SK-N-SH treated with all-trans-retinoic acid at 6 μM for 48 hours (cell line): Measurements from ENCODE around the gene CD8B2.
"Not testable (repeated sequence)": the region's sequence is repeated elsewhere in the genome, so short reads cannot be mapped to it uniquely, and the experiment has no call there.

Experiments used
- ATAC-seq: fragments of 200-7000 bp; cut with Tn5 transposase; 3 replicates; pipeline ENCODE4 v1.9.1; 2020; ENCODE audit warnings: mild to moderate bottlenecking, moderate library complexity
- ARNTL ChIP-seq: fragments of 450-650 bp; formaldehyde crosslinking; IDR thresholded peaks from 2 replicates; pipeline ENCODE4 v1.5.0; 2020; ENCODE audit warnings: low read depth, mild to moderate bottlenecking, moderate library complexity, borderline replicate concordance
- BACH2 ChIP-seq: fragments of 250-450 bp; sonication (Bioruptor Pico); IDR thresholded peaks from 2 replicates; pipeline ENCODE4 v1.9.0; 2021; ENCODE audit warnings: mild to moderate bottlenecking, borderline replicate concordance
- CSDC2 ChIP-seq: fragments of 250-450 bp; sonication (Bioruptor Pico); IDR thresholded peaks from 2 replicates; pipeline ENCODE4 v1.5.0; 2020; ENCODE audit warnings: mild to moderate bottlenecking, moderate library complexity
- ESRRG ChIP-seq: fragments of 250-450 bp; sonication (Bioruptor Pico); IDR thresholded peaks from 2 replicates; pipeline ENCODE4 v1.6.1; 2021; ENCODE audit warnings: mild to moderate bottlenecking
- GLIS3 ChIP-seq: fragments of 250-450 bp; sonication (Bioruptor Pico); IDR thresholded peaks from 2 replicates; pipeline ENCODE4 v1.5.0; 2020; ENCODE audit warnings: mild to moderate bottlenecking, moderate library complexity
- ISL1 ChIP-seq: fragments of 250-450 bp; sonication (Bioruptor Pico); IDR thresholded peaks from 2 replicates; pipeline ENCODE4 v2.1.2; 2022; ENCODE audit warnings: mild to moderate bottlenecking, moderate library complexity
- OSR1 ChIP-seq: fragments of 250-450 bp; sonication (Bioruptor Pico); IDR thresholded peaks from 2 replicates; pipeline ENCODE4 v1.8.0; 2022; ENCODE audit warnings: moderate library complexity, mild to moderate bottlenecking, inconsistent platforms
- PPARA ChIP-seq: fragments of 250-450 bp; sonication (Bioruptor Pico); IDR thresholded peaks from 2 replicates; pipeline ENCODE4 v1.5.0; 2020; ENCODE audit warnings: mild to moderate bottlenecking, borderline replicate concordance
- RARB ChIP-seq: fragments of 250-450 bp; sonication (Bioruptor Pico); IDR thresholded peaks from 2 replicates; pipeline ENCODE4 v1.8.0; 2021; ENCODE audit warnings: mild to moderate bottlenecking, moderate library complexity
- SNAI2 ChIP-seq: fragments of 250-450 bp; sonication (Bioruptor Pico); IDR thresholded peaks from 2 replicates; pipeline ENCODE4 v1.5.0; 2020; ENCODE audit warnings: mild to moderate bottlenecking, moderate library complexity
- TCF4 ChIP-seq: fragments of 250-450 bp; sonication (Bioruptor Pico); IDR thresholded peaks from 2 replicates; pipeline ENCODE4 v1.8.0; 2021; ENCODE audit warnings: mild to moderate bottlenecking, moderate library complexity, borderline replicate concordance
- TOX ChIP-seq: fragments of 250-450 bp; sonication (Bioruptor Pico); IDR thresholded peaks from 2 replicates; pipeline ENCODE4 v1.8.0; 2021; ENCODE audit warnings: mild to moderate bottlenecking, moderate library complexity, borderline replicate concordance
- ZC3H10 ChIP-seq: fragments of 250-450 bp; sonication (Bioruptor Pico); IDR thresholded peaks from 2 replicates; pipeline ENCODE4 v1.5.1; 2021; ENCODE audit warnings: mild to moderate bottlenecking, moderate library complexity
- ZFP3 ChIP-seq: fragments of 250-450 bp; sonication (Bioruptor Pico); IDR thresholded peaks from 2 replicates; pipeline ENCODE4 v1.5.0; 2020; ENCODE audit warnings: mild to moderate bottlenecking, moderate library complexity
- ZFP30 ChIP-seq: fragments of 450-650 bp; formaldehyde crosslinking; IDR thresholded peaks from 2 replicates; pipeline ENCODE4 v1.5.0; 2022; ENCODE audit warnings: mild to moderate bottlenecking, moderate library complexity
- ZNF565 ChIP-seq: fragments of 450-650 bp; formaldehyde crosslinking; conservative IDR thresholded peaks from 2 replicates; pipeline ENCODE4 v1.5.0; 2020; ENCODE audit warnings: low read depth, mild to moderate bottlenecking, moderate library complexity
- ZNF70 ChIP-seq: fragments of 450-650 bp; formaldehyde crosslinking; IDR thresholded peaks from 2 replicates; pipeline ENCODE4 v1.5.0; 2020; ENCODE audit warnings: mild to moderate bottlenecking, moderate library complexity
- ZNF8 ChIP-seq: fragments of 450-650 bp; formaldehyde crosslinking; IDR thresholded peaks from 2 replicates; pipeline ENCODE4 v1.5.0; 2020; ENCODE audit warnings: mild to moderate bottlenecking, moderate library complexity
- TF ChIP-seq, protein P1 (sequence below): fragments of 250-450 bp; sonication (Bioruptor Pico); IDR thresholded peaks from 2 replicates; pipeline ENCODE4 v1.5.1; 2021; ENCODE audit warnings: mild to moderate bottlenecking, moderate library complexity
- TF ChIP-seq, protein P2 (sequence below): fragments of 250-450 bp; sonication (Bioruptor Pico); IDR thresholded peaks from 2 replicates; pipeline ENCODE4 v1.8.0; 2021; ENCODE audit warnings: low read depth, mild to moderate bottlenecking, moderate library complexity, borderline replicate concordance
- TF ChIP-seq, protein P3 (sequence below): fragments of 250-450 bp; sonication (Bioruptor Pico); IDR thresholded peaks from 2 replicates; pipeline ENCODE4 v1.5.0; 2020; ENCODE audit warnings: mild to moderate bottlenecking, moderate library complexity
- TF ChIP-seq, protein P4 (sequence below): fragments of 250-450 bp; sonication (Bioruptor Pico); IDR thresholded peaks from 2 replicates; pipeline ENCODE4 v1.8.0; 2020; ENCODE audit warnings: mild to moderate bottlenecking, moderate library complexity, borderline replicate concordance
- TF ChIP-seq, protein P5 (sequence below): fragments of 250-450 bp; sonication (Bioruptor Pico); IDR thresholded peaks from 2 replicates; pipeline ENCODE4 v1.5.1; 2020; ENCODE audit warnings: low read depth, mild to moderate bottlenecking, moderate library complexity

The CD8B2 gene

DNA sequence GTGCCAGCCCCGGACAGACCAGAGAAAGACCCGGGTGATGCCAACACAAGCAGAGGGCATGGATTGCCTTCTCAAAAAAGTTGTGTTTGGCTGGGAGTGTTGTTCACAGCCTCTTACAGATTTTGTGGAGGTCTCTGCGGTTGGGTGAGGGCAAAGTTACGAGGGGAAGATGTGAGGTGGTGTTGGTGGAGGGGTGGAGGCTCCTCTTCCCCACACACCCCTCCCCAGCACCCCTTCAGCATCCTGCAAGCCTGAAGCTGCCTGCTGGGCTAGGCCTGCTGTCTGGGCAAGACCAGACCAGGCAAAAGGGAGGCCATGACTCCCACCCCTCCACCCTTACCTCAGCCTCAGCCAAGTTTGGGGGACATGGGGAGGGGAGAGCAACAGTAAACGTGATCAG lies 26.2 kb downstream of the CD8B2 start:
- ATAC-seq: not testable (repeated sequence)

DNA sequence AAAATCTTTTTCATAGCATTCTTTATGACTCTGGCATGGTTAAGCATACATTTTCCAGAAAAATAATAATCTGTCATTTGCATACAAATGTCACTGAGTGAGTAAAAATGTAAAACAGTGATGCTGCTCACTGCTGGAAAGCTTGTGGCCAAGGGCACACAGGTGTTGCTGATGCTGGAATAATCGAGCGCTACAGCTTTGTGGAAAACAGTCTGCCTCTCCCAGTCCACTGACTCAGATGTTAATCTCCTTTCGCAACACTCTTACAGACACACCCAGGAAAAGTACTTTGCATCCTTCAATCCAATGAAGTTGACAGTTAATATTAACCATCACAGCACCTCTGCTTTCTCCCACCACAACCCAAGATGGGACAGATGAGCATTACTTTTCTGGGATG lies 27.7 kb downstream of the CD8B2 start:
- ATAC-seq: not testable (repeated sequence)

DNA sequence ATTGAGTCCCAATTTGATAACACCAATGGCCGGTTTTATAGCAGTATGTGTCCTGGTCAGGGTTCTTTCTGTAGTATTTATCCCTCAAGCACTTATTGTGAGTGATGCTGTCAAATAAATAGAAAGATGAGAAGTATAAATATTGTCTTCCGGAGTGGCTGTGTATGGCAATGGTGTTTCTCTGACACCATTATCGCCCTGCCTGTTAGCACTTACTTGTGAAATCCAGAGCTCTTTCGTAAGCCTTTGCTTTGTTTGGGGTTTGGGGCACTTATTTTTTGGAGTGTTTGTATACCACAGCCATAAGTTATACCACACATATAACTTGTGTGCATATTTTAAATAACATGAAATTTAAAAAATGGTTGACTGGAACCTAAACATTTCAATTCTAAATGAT lies 29.3 kb downstream of the CD8B2 start:
- no peak for ATAC-seq
- TF ChIP-seq, protein P1, sequence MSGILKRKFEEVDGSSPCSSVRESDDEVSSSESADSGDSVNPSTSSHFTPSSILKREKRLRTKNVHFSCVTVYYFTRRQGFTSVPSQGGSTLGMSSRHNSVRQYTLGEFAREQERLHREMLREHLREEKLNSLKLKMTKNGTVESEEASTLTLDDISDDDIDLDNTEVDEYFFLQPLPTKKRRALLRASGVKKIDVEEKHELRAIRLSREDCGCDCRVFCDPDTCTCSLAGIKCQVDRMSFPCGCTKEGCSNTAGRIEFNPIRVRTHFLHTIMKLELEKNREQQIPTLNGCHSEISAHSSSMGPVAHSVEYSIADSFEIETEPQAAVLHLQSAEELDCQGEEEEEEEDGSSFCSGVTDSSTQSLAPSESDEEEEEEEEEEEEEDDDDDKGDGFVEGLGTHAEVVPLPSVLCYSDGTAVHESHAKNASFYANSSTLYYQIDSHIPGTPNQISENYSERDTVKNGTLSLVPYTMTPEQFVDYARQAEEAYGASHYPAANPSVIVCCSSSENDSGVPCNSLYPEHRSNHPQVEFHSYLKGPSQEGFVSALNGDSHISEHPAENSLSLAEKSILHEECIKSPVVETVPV (CRISPR knock-in tag): no peak
- TF ChIP-seq PPARA (CRISPR knock-in tag) (no peak), RARB (CRISPR knock-in tag) (no peak), ESRRG (CRISPR knock-in tag) (no peak), ZNF8 (CRISPR knock-in tag) (no peak), OSR1 (CRISPR knock-in tag) (no peak), ZC3H10 (no peak), TCF4 (CRISPR knock-in tag) (no peak), ZFP30 (no peak), GLIS3 (CRISPR knock-in tag) (no peak), ISL1 (CRISPR knock-in tag) (no peak), TOX (CRISPR knock-in tag) (no peak), CSDC2 (CRISPR knock-in tag) (no peak), ZNF70 (no peak), ZNF565 (CRISPR knock-in tag) (no peak), BACH2 (CRISPR knock-in tag) (no peak), SNAI2 (no peak)
- TF ChIP-seq, protein P2, sequence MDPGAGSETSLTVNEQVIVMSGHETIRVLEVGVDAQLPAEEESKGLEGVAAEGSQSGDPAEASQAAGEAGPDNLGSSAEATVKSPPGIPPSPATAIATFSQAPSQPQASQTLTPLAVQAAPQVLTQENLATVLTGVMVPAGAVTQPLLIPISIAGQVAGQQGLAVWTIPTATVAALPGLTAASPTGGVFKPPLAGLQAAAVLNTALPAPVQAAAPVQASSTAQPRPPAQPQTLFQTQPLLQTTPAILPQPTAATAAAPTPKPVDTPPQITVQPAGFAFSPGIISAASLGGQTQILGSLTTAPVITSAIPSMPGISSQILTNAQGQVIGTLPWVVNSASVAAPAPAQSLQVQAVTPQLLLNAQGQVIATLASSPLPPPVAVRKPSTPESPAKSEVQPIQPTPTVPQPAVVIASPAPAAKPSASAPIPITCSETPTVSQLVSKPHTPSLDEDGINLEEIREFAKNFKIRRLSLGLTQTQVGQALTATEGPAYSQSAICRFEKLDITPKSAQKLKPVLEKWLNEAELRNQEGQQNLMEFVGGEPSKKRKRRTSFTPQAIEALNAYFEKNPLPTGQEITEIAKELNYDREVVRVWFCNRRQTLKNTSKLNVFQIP (CRISPR knock-in tag): no peak
- TF ChIP-seq, protein P3, sequence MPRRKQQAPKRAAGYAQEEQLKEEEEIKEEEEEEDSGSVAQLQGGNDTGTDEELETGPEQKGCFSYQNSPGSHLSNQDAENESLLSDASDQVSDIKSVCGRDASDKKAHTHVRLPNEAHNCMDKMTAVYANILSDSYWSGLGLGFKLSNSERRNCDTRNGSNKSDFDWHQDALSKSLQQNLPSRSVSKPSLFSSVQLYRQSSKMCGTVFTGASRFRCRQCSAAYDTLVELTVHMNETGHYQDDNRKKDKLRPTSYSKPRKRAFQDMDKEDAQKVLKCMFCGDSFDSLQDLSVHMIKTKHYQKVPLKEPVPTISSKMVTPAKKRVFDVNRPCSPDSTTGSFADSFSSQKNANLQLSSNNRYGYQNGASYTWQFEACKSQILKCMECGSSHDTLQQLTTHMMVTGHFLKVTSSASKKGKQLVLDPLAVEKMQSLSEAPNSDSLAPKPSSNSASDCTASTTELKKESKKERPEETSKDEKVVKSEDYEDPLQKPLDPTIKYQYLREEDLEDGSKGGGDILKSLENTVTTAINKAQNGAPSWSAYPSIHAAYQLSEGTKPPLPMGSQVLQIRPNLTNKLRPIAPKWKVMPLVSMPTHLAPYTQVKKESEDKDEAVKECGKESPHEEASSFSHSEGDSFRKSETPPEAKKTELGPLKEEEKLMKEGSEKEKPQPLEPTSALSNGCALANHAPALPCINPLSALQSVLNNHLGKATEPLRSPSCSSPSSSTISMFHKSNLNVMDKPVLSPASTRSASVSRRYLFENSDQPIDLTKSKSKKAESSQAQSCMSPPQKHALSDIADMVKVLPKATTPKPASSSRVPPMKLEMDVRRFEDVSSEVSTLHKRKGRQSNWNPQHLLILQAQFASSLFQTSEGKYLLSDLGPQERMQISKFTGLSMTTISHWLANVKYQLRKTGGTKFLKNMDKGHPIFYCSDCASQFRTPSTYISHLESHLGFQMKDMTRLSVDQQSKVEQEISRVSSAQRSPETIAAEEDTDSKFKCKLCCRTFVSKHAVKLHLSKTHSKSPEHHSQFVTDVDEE: no peak
- TF ChIP-seq, protein P4, sequence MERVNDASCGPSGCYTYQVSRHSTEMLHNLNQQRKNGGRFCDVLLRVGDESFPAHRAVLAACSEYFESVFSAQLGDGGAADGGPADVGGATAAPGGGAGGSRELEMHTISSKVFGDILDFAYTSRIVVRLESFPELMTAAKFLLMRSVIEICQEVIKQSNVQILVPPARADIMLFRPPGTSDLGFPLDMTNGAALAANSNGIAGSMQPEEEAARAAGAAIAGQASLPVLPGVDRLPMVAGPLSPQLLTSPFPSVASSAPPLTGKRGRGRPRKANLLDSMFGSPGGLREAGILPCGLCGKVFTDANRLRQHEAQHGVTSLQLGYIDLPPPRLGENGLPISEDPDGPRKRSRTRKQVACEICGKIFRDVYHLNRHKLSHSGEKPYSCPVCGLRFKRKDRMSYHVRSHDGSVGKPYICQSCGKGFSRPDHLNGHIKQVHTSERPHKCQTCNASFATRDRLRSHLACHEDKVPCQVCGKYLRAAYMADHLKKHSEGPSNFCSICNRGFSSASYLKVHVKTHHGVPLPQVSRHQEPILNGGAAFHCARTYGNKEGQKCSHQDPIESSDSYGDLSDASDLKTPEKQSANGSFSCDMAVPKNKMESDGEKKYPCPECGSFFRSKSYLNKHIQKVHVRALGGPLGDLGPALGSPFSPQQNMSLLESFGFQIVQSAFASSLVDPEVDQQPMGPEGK (CRISPR knock-in tag): no peak

DNA sequence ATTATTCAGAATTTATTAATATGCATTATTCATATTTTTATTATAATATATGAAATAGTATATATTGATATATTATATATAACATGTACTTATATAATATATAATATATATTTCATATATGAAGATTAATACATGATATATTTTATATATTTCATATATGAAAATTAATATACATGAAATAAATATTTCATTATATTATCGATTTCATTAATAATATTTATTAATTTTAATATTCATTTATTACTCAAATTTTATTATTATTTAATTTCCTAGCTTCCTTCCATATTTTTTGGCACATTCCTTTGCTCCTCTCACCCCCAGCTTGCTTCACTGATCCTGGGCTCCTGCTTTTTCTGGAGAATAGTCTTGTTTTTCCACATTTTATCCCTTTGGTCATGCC lies 29.7 kb downstream of the CD8B2 start:
- ATAC-seq: no peak
- TF ChIP-seq, protein P2 (CRISPR knock-in tag): no peak
- TF ChIP-seq TCF4 (CRISPR knock-in tag) (no peak), TOX (CRISPR knock-in tag) (no peak), ZNF70 (no peak), ZC3H10 (no peak), PPARA (CRISPR knock-in tag) (no peak), BACH2 (CRISPR knock-in tag) (no peak), OSR1 (CRISPR knock-in tag) (no peak), ZFP30 (no peak), ARNTL (CRISPR knock-in tag) (no peak), ZFP3 (CRISPR knock-in tag) (no peak), GLIS3 (CRISPR knock-in tag) (no peak), CSDC2 (CRISPR knock-in tag) (no peak), SNAI2 (no peak)
- TF ChIP-seq, protein P5, sequence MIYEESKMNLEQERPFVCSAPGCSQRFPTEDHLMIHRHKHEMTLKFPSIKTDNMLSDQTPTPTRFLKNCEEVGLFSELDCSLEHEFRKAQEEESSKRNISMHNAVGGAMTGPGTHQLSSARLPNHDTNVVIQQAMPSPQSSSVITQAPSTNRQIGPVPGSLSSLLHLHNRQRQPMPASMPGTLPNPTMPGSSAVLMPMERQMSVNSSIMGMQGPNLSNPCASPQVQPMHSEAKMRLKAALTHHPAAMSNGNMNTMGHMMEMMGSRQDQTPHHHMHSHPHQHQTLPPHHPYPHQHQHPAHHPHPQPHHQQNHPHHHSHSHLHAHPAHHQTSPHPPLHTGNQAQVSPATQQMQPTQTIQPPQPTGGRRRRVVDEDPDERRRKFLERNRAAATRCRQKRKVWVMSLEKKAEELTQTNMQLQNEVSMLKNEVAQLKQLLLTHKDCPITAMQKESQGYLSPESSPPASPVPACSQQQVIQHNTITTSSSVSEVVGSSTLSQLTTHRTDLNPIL (CRISPR knock-in tag): no peak
- TF ChIP-seq, protein P4 (CRISPR knock-in tag): no peak
